GM12872 (cell line): Measurements from ENCODE around the gene GRIP2.

Experiments used
- TF ChIP-seq, protein P1 (sequence below): IDR thresholded peaks from 3 replicates; pipeline ENCODE4 v1.5.1; 2011; ENCODE audit warnings: low read depth, mild to moderate bottlenecking, low read length, moderate library complexity; ENCODE audit not compliant: insufficient read depth

The GRIP2 gene

GRCh38 chr3:14472471-14473351, 67.4 kb downstream of the GRIP2 start:
- TF ChIP-seq, protein P1, sequence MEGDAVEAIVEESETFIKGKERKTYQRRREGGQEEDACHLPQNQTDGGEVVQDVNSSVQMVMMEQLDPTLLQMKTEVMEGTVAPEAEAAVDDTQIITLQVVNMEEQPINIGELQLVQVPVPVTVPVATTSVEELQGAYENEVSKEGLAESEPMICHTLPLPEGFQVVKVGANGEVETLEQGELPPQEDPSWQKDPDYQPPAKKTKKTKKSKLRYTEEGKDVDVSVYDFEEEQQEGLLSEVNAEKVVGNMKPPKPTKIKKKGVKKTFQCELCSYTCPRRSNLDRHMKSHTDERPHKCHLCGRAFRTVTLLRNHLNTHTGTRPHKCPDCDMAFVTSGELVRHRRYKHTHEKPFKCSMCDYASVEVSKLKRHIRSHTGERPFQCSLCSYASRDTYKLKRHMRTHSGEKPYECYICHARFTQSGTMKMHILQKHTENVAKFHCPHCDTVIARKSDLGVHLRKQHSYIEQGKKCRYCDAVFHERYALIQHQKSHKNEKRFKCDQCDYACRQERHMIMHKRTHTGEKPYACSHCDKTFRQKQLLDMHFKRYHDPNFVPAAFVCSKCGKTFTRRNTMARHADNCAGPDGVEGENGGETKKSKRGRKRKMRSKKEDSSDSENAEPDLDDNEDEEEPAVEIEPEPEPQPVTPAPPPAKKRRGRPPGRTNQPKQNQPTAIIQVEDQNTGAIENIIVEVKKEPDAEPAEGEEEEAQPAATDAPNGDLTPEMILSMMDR: no peak

DNA sequence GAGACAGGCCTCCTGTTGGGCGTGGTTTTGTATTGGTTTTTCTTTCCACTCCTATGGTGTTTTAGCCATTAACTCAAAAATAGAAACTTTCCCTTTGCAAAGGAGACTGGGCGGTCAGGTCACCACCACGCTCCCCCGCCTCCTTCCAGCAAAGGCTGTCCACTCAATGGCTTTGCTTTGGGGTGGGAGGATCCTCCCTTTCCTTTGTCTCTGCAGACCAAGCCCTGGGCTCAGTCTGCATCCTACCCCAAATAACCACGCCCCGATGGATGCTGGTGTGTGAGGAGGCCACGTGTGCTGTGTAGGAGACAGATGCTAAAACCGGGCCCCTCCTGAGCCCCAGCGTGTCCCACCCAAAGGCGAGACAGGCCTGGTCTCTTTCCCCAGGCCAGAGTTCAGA, 68.5 kb downstream of the GRIP2 start:
- TF ChIP-seq, protein P1: no peak

GRCh38 chr3:14471016-14471415, 69.1 kb downstream of the GRIP2 start:
- TF ChIP-seq, protein P1: no peak

GRCh38 chr3:14470461-14470860, 69.7 kb downstream of the GRIP2 start:
- TF ChIP-seq, protein P1: no peak

DNA sequence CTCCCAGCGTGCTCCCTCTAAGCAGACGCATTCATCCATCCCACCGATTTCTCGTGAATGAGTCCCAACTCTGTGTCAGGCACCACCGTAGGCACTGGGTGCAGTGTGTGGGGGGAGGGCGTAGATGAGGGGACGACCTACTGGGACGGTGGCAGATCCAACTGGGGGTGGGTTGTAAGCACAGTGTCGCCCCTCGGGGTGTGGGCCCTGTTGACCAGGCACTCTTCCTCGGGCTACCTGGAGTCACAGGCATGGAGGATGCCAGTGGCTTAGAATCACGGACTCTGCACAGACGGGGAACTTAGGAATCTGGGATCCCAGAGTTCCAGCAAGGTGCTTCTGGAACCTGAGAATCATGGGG, 71.5 kb downstream of the GRIP2 start:
- TF ChIP-seq, protein P1: no peak

GRCh38 chr3:14467814-14468620, 72.1 kb downstream of the GRIP2 start:
- TF ChIP-seq, protein P1: peak; percentile 89

DNA sequence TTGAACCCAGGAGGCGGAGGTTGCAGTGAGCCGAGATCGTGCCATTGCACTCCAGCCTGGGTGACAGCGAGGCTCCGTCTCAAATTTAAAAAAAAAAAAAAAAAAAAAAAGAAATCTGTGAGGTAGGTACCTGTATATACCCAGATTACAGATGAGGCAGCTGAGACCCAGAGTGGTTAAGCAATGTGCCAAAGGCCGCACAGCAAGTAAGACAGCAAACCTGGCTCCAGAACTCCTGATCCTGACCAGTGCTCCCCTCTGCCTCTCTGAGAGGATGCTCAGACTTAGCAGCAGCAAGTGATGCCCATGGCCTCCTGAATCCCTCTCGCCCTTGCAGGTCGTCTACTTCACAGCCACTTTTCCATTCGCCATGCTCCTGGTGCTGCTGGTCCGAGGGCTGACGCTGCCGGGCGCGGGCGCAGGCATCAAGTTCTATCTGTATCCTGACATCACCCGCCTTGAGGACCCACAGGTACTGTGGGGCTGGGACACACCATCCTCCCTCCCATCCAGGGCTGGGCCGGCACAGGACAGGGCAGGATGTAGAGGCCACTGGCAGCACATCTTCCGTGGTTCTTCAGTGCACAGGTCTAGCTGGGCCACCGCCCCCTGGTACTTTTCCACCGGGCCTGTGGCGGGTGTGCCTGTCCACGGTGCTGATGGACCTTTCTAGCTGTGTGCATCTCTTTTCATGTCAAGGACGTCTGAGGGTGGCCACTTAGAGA, 73.8 kb downstream of the GRIP2 start:
- TF ChIP-seq, protein P1: no peak
